ENCODE measurements around the gene MAPK12. TPM values are rescaled to one million over a fixed set of nuclear protein-coding genes. Genes with fewer than 3 reads are reported as not detected.

Gene MAPK12
- total and polyA plus RNA-seq, 9 of the 15 experiments (the other 6 are each of a cell fraction or from before 2014, with no cell fraction given) = 0.79 to 71.5 (median 32.8) TPM

DNA sequence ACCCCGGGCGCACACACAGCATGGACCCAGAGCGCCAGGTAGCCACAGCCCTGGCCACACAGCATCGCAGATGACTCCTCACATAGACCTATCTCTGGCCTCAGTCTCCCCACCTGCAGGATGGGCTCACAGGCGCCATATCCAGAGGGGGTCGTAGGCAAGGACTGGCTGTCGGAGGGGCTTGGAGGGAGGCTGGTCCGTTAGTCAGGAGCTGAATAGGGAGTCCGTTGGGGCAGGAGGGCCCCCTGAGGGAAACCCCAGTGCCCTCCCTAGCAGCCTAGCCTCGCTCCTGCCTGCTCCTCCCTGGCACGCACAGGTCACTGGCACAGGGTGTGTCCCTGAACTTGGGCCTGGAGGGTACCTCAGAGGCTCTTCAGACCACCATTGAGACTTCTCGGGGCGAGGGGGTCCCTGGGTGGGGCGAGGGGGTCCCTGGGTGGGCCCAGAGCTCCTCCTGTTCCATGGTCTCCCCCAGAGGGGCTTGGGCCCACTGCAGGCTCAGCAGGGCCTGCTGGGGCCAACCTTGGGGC lies 44.0 kb upstream of the MAPK12 start:
- ChIA-PET CTCF (ENCODE audit: low intra/inter-chr PET ratio) (no interaction called here), POLR2A (interaction anchor here (2.5 kb wide), 1 partner anchor 12 kb away, joined by 11 read pairs; no protein-coding TSS in a partner anchor)
- Histone ChIP-seq H4K20me1 (replicated peaks; ENCODE audit: control insufficient read depth, insufficient read depth, low read length) (no peaks in the 10 kb centered on the region), H3K27ac (ENCODE audit: extremely low read depth, low read depth, low read length) (peak overlapping the region; percentile 62; the same call in 2 of the 3 replicates), H3K9me3 (replicated peaks; ENCODE audit: control insufficient read depth, insufficient read depth, low read depth, low read length) (no peaks in the 10 kb centered on the region), H3K4me2 (ENCODE audit: insufficient read depth, low read length) (no peak overlapping the region), H3K4me1 (replicated peaks in 1 of 2; ENCODE audit: control insufficient read depth in 2 of 2, insufficient read depth in 2 of 2, low read length in 2 of 2) (peaks cover 34 to 94% of the 10 kb centered on the region in 2 experiments), H3K79me2 (ENCODE audit: control insufficient read depth, insufficient read depth, low read length) (peaks cover 52% of the 10 kb centered on the region), H3K4me3 (peak overlapping the region; percentile 59; the same call in 1 of the 2 replicates), H3K27me3 (ENCODE audit: control insufficient read depth in 2 of 2, insufficient read depth in 2 of 2, low read length in 2 of 2) (no peaks in the 10 kb centered on the region), H2AFZ (ENCODE audit: low read depth, low read length) (no peak overlapping the region), H3K9ac (ENCODE audit: insufficient read depth in 1 of 2, low read depth in 2 of 2, low read length in 2 of 2) (peak overlapping the region in 1 of 2 experiments; percentile 91; a peak in 2 of 4 replicates), H3K36me3 (ENCODE audit: control insufficient read depth, insufficient read depth, low read length) (no peaks in the 10 kb centered on the region), H3K9me1 (ENCODE audit: control insufficient read depth, insufficient read depth, low read length) (no peaks in the 10 kb centered on the region)
- BruUV-seq (replicated peaks) = no TSS peak
- ATAC-seq = no peak
- intact Hi-C loops (cut with micrococcal nuclease) = no loop called here
- in situ Hi-C loops (cut with MboI) = no loop called here
- TF ChIP-seq, protein P1, sequence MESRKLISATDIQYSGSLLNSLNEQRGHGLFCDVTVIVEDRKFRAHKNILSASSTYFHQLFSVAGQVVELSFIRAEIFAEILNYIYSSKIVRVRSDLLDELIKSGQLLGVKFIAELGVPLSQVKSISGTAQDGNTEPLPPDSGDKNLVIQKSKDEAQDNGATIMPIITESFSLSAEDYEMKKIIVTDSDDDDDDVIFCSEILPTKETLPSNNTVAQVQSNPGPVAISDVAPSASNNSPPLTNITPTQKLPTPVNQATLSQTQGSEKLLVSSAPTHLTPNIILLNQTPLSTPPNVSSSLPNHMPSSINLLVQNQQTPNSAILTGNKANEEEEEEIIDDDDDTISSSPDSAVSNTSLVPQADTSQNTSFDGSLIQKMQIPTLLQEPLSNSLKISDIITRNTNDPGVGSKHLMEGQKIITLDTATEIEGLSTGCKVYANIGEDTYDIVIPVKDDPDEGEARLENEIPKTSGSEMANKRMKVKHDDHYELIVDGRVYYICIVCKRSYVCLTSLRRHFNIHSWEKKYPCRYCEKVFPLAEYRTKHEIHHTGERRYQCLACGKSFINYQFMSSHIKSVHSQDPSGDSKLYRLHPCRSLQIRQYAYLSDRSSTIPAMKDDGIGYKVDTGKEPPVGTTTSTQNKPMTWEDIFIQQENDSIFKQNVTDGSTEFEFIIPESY (CRISPR knock-in tag; IDR thresholded peaks at IDR 0.05) = peak; percentile 69
- TF ChIP-seq ZNF699 (CRISPR knock-in tag; IDR thresholded peaks at IDR 0.05; ENCODE audit: insufficient replicate concordance) (no peak), BCOR (IDR thresholded peaks at IDR 0.05) (peak; percentile 70), KLF16 (IDR thresholded peaks at IDR 0.05) (no peak), CEBPG (CRISPR knock-in tag; IDR thresholded peaks at IDR 0.05) (no peak), CEBPG (tag; conservative IDR thresholded peaks at IDR 0.05 in 1 of 2, IDR thresholded peaks at IDR 0.05 in 1 of 2) (no peak), KDM1A (IDR thresholded peaks at IDR 0.05) (peak in 1 of 2 experiments; percentile 42; a peak in 2 of 4 replicates)
- TF ChIP-seq, protein P2, sequence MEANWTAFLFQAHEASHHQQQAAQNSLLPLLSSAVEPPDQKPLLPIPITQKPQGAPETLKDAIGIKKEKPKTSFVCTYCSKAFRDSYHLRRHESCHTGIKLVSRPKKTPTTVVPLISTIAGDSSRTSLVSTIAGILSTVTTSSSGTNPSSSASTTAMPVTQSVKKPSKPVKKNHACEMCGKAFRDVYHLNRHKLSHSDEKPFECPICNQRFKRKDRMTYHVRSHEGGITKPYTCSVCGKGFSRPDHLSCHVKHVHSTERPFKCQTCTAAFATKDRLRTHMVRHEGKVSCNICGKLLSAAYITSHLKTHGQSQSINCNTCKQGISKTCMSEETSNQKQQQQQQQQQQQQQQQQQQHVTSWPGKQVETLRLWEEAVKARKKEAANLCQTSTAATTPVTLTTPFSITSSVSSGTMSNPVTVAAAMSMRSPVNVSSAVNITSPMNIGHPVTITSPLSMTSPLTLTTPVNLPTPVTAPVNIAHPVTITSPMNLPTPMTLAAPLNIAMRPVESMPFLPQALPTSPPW (CRISPR knock-in tag; IDR thresholded peaks at IDR 0.05) = no peak
- TF ChIP-seq, protein P3, sequence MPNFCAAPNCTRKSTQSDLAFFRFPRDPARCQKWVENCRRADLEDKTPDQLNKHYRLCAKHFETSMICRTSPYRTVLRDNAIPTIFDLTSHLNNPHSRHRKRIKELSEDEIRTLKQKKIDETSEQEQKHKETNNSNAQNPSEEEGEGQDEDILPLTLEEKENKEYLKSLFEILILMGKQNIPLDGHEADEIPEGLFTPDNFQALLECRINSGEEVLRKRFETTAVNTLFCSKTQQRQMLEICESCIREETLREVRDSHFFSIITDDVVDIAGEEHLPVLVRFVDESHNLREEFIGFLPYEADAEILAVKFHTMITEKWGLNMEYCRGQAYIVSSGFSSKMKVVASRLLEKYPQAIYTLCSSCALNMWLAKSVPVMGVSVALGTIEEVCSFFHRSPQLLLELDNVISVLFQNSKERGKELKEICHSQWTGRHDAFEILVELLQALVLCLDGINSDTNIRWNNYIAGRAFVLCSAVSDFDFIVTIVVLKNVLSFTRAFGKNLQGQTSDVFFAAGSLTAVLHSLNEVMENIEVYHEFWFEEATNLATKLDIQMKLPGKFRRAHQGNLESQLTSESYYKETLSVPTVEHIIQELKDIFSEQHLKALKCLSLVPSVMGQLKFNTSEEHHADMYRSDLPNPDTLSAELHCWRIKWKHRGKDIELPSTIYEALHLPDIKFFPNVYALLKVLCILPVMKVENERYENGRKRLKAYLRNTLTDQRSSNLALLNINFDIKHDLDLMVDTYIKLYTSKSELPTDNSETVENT (CRISPR knock-in tag; IDR thresholded peaks at IDR 0.05) = no peak
- no peak for FAIRE-seq
- 71% methylated on average over 5 of the region's 14 CpGs for WGBS (ENCODE audit: insufficient coverage, low coverage, missing lambda C conversion rate)
- no peak for DNase-seq (ENCODE audit: extremely low read depth in 1 of 4, low spot score in 3 of 4)
